NCI-H2107 (cell line): ENCODE data around the gene SBF1.
"Not testable (repeated sequence)": the region's sequence is repeated elsewhere in the genome, so short reads cannot be mapped to it uniquely, and the experiment has no call there.

Source experiments
- DNase-seq: peaks from one replicate; lab custom pipeline; 2025; lab: John Stamatoyannopoulos, UW

SBF1 gene

GRCh38 chr22:50474710-50475651, at the start of gene SBF1:
TSS of gene SBF1 (minus strand) at chr22:50475035. CDS start at chr22:50474840, 195 bp downstream.
- DNase-seq, result no peak

GRCh38 chr22:50523806-50524675, 49.2 kb upstream of the SBF1 start:
- no peak for DNase-seq

- DNase-seq, result no peak
Observed at GRCh38 chr22:50523458-50523805, 48.6 kb upstream of the SBF1 start.

GRCh38 chr22:50522806-50523438, 48.1 kb upstream of the SBF1 start:
- DNase-seq, result no peak

GRCh38 chr22:50522208-50522805, 47.5 kb upstream of the SBF1 start:
- no peak for DNase-seq

GRCh38 chr22:50521710-50522109, 46.9 kb upstream of the SBF1 start:
- DNase-seq, result no peak

- DNase-seq, result no peak
Observed at GRCh38 chr22:50520826-50521453, 46.1 kb upstream of the SBF1 start.

GRCh38 chr22:50520184-50520583, 45.3 kb upstream of the SBF1 start:
- not testable (repeated sequence) for DNase-seq

- no peak for DNase-seq
Observed at GRCh38 chr22:50519151-50519550, 44.3 kb upstream of the SBF1 start.

GRCh38 chr22:50518606-50519005, 43.8 kb upstream of the SBF1 start:
- DNase-seq, result no peak

GRCh38 chr22:50517495-50518260, 42.8 kb upstream of the SBF1 start:
- DNase-seq, result no peak

- no peak for DNase-seq
Observed at GRCh38 chr22:50516891-50517290, 42.1 kb upstream of the SBF1 start.

GRCh38 chr22:50516068-50516467, 41.2 kb upstream of the SBF1 start:
- DNase-seq, result no peak

- no peak for DNase-seq
Observed at GRCh38 chr22:50513175-50513574, 38.3 kb upstream of the SBF1 start.

GRCh38 chr22:50508897-50509296, 34.1 kb upstream of the SBF1 start:
- DNase-seq, result no peak

- peak; percentile 88 for DNase-seq
Observed at GRCh38 chr22:50507991-50508884, 33.4 kb upstream of the SBF1 start, which contains the start of gene NCAPH2. TSS of gene NCAPH2 (plus strand) at chr22:50508224. CDS start at chr22:50508338, 114 bp downstream.

- DNase-seq, result no peak
Observed at GRCh38 chr22:50507421-50507990, 32.7 kb upstream of the SBF1 start, which contains the start of gene LMF2. TSS of gene LMF2 (minus strand) at chr22:50507702. CDS start at chr22:50507675, 27 bp downstream.

GRCh38 chr22:50506611-50507420, 32.0 kb upstream of the SBF1 start:
- DNase-seq, result no peak
